HG03457 (cell line): ENCODE data around the gene WWTR1.

ENCODE experiments used
- ATAC-seq: cut with Tn5 transposase; IDR thresholded peaks from one replicate; pipeline ENCODE4 v1.9.1; 2021; ENCODE audit warnings: moderate number of reproducible peaks; ENCODE audit not compliant: unreplicated experiment

WWTR1 gene

GRCh38 chr3:149572796-149573414 lies 84.9 kb downstream of the WWTR1 start:
- no peak for ATAC-seq

- no peak for ATAC-seq
These were observed 86.4 kb downstream of the WWTR1 start for GRCh38 chr3:149571381-149571780.

GRCh38 chr3:149570016-149570415 lies 87.8 kb downstream of the WWTR1 start:
- ATAC-seq: no peak

DNA sequence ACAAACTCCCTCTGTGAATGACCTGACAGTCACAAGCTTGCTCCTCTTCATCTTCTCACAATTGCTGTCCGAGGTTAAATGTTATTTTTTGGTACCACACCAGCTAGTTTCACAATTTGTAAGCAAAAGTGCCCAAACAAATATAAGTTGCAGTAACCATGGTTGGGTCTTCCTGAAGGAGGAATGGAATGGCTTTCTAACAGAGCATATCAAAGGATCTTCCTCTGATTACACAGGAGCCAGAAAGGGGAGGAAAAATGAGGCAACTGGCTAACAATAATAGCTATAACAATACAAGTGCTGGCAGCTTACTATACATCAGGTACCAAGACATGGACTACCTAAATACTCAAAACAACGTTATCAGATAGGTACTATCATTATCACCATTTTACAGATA lies 90.4 kb downstream of the WWTR1 start:
- no peak for ATAC-seq

DNA sequence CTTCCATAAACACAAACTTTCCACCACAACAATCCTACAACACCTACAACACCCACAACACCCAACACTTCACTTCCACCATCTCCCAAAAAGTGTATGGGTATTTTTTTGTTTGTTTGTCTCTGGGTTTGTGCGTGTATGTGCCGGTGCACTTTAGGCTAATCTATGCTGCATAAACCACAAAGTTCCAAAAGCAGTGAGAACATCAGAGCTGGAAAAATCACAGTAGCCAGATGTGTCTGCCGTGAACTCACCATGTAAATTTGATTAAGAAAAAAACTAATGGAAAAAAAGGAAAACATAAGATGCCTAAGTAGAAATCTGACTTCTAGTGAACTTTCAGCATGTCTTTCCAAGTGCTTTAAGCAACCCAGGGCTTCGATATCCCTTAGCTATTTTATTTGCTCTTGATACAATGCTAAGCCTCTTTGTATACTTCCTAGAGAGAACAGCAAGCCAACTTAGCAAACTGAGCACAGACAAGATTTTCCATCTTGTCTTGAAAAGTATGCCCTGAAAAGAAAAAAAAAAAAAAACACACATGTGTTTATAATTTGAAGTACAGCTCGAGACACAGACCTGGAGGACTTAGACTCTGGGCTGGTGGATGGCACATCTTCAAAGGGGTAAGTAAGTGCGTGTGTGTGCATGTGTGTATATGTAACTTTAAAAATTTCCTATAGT lies 91.4 kb downstream of the WWTR1 start:
- ATAC-seq: no peak

- no peak for ATAC-seq
These were observed 93.7 kb downstream of the WWTR1 start for GRCh38 chr3:149564079-149564478.

DNA sequence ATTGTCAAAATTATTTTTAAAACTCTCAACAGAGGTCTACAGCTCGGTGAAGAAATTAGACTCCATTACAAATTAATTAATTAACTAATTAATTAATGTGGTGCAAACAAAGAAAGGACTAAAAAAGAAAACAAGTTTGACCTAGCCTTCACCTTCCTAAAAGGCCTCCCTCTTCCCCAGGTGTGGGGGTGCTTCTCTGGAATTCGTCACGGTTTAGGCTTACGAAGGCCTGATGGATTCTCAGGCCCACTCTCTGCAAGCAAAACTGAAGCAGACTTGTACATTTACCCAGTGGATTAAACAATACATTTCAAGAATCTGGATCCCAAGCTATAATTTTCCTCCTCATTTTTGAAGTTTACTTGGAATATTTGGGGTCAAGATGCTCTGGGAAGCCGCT lies 94.7 kb downstream of the WWTR1 start:
- ATAC-seq: no peak

DNA sequence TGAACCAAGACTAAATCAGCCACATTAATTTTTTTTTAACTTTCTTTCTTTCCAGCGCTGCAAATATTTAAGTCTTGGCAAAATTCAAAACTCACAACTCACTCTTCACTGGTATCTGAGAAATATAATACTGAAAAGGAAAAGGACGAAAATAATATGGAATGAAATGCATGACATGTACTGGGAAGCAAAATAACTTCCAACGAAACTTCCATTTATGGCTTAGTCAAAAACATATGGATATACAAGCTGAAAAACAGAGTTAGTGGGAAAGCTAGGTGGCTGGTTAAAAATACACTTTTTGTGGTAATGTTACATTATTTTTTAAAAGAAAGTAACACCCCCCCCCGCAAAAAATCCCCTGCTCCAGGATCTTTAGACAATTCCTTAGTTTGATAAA lies 97.2 kb downstream of the WWTR1 start:
- ATAC-seq: no peak

DNA sequence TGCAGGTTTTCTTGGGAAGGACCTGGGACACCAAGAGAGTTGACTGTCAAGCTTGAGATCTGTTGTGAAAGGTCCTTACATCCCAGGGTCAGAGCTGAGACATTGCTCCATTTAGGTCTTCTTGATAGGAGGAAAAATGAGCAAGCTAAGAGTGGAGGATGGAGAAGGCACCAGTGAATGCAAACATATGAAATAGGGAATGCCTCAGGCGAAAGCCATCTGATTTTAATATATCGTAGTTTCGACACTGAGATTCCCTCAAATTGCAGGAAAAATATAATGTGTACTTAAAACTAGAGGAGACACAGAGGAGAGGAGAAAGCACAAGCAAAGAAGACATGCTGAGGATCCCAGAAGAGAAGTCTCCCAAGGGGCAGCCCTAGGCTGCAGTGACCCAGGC lies 97.8 kb downstream of the WWTR1 start:
- ATAC-seq: no peak

GRCh38 chr3:149559525-149559924 lies 98.3 kb downstream of the WWTR1 start:
- ATAC-seq: no peak

DNA sequence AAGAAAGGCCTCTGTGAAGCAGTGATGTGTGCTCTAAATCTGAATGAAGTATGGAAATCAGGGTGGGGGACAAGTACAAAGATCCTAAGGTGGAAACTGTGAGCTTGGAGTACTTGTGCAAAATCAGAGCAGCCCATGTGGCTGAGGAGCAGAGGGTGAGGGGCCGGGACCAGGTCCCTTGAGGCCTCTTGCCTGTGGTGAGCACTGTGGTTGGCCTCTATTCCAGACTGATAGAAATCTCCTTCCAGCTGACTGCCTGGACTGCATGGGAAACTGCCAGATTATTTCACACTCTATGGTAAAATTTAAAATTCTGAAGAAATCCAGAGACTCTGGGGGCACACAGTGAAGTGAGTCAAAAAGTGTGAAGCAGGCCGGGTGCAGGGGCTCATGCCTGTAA lies 101.9 kb downstream of the WWTR1 start:
- no peak for ATAC-seq

GRCh38 chr3:149554826-149555225 lies 103.0 kb downstream of the WWTR1 start:
- ATAC-seq: no peak

DNA sequence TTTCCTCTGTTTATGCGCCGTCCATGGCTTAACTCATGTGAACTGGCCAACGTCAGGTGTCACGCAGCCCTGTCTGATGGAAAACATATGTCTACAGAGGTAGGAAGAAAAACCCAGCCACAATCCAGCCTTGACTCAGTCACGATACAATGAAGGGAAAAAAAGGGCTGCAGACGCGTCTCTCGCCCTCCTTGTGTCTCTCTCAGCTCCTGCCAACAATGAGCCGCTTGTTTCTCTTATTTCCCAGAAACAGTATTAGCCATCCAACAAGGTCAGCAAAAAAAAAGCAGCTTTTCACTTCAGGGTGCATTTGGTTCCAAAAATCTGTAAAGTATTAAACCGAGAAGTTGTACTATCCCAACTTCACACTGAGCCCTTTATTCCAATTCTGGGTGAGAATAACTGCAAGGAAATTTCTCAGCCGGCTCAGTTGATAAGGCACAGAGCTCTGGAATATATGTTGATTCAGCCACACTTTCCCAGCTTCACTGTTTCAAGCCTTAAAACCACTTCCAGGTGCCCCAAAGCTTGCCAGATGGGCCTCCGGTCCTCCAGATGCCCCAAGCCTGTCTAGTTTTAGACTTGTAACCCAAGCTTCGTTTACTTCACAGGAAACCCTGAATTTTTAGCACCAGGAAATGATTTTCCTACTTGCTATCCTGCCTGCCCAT lies 103.9 kb downstream of the WWTR1 start:
- no peak for ATAC-seq

DNA sequence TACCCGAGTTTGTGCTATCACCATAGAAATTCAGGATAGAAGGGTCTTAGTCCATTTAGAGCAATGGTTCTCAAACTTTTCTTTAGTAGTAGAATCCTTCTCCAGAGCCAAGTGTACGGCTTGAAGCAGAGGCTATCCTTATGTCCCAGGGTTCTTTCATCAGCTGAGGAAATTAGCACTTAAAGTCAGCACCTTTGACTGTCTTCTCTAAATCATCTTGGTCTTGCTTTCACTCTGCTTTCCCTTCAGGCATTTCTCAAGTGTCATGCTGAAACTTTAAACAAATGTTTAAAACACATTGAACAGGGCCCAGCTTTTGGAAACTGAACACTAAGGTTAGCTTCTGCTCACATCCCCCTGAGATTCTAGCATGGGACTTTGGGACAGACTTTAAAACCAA lies 105.1 kb downstream of the WWTR1 start:
- ATAC-seq: no peak

DNA sequence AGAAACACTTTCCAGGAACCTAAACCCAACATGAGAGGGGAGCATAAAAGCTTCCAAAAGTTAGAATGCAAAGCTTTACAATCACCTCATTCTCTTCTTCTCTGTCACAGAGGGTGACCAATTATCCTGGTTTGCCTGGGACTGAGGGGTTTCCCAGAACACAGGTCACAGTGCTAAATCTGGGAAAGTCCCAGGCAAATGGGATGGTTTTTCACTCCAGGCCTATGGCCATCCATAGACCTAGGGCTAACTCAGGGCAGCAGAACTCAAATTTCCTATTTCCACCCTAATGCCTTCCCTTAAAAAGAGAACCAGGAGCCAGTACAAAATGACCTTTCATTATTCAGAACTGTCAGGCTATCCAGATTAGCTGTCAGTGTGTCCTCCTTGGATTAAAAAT lies 106.3 kb downstream of the WWTR1 start:
- ATAC-seq: no peak

- ATAC-seq: no peak
These were observed 109.2 kb downstream of the WWTR1 start for GRCh38 chr3:149548669-149549065.

DNA sequence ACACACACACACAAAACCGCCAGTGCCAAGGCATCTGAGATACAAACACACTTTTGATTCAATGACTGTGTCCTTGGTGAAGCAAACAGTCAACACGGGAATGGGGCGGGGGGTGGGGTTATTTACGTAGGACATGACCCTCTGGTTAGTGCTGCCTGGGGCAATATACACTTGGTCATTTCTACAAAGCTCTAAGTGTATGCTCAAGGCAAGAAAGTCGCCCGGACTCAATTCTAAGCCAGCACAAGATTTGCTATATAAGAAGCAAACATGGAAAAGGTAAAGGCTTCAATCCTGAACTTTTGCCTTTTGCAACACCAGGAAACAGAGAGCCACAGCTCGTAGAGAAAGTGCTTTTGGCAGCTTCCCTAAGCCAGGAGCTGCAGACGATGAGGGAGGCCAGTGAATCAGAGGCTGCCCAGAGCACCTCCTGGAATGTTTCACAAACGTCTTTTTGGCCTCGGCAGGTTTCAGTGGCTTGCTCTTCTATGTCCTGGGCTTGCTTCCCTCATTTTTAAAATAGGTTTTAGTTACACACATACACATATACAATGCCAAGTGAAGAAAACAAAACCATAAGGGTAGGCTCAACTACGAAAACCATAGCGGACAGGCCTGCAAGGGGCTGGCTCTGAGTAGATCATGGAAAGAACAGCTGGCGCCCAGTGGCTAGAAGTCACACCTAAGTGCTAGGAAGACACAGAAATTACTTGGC lies 109.7 kb downstream of the WWTR1 start:
- ATAC-seq: no peak

DNA sequence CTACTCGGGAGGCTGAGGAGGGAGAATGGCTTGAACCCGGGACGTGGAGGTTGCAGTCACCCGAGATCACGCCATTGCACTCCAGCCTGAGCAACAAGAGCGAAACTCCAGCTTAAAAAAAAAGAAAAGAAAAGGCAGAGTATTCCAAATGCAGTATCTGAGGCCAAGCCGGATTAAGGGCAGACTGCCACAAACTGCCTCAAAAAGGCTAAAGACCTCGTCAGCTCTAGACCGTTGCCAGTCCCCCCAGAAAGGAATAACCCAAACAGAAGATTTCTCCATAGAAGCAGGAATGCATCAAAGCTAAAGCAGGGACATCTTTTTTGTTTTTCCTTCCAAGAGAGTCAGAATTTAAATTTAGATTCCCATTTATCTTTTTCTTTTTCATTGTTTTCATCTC lies 110.4 kb downstream of the WWTR1 start:
- no peak for ATAC-seq

- no peak for ATAC-seq
These were observed 112.8 kb downstream of the WWTR1 start for GRCh38 chr3:149545049-149545448.

- no peak for ATAC-seq
These were observed 115.2 kb downstream of the WWTR1 start for GRCh38 chr3:149542375-149543312.

DNA sequence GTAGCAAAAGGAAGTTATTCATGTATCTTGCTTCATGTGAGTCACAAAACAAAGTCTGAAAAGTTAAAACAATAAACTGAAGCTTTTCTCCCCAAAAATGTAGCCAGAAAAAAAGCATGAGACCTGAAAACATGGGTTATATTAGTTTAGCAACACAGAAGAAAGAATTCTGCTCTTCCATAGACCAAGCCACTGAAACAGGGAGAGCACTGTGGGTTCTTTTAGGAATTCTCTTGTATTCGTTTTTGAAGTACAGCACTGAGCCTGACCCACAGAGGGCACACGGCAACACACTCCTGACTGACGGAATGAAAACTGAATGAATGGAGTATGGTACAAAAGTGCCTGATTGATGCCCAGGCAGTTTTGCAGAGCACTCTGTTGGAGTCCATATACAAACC lies 116.7 kb downstream of the WWTR1 start:
- no peak for ATAC-seq
